CD4-positive, CD25-positive, alpha-beta regulatory T cell (primary cell): ENCODE measurements around the gene SAMD4B. TPM values are rescaled to one million over a fixed set of nuclear protein-coding genes. Genes with fewer than 3 reads are reported as not detected.

ENCODE experiments used
- ATAC-seq, 2 donors: fragments of 150-1000 bp; cut with Tn5 transposase; one replicate each; pipeline ENCODE4 v1.10.0; 2021; ENCODE audit warnings: low read depth in 2 of 2, moderate number of reproducible peaks in 2 of 2, moderate library complexity in 1 of 2
- DNase-seq, 3 donors: peaks; one replicate each; pipeline versions ENCODE4 v3.0.0 to v3.0.0-alpha.2; 2012 to 2022; ENCODE audit warnings: mixed read lengths in 1 of 3
- H3K27ac ChIP-seq: one replicate; pipeline ENCODE4 v1.7.0; 2013; ENCODE audit warnings: mild to moderate bottlenecking, low read length; ENCODE audit not compliant: insufficient read depth, poor library complexity, severe bottlenecking
- H3K27me3 ChIP-seq: one replicate; pipeline ENCODE4 v1.7.0; 2013; ENCODE audit warnings: low read length; ENCODE audit not compliant: control insufficient read depth, insufficient read depth
- H3K36me3 ChIP-seq: one replicate; pipeline ENCODE4 v1.7.0; 2013; ENCODE audit warnings: mild to moderate bottlenecking, low read length, moderate library complexity; ENCODE audit not compliant: control insufficient read depth, insufficient read depth
- H3K4me1 ChIP-seq: 2 replicates; pipeline ENCODE4 v1.7.0; 2013; ENCODE audit warnings: mild to moderate bottlenecking, low read length; ENCODE audit not compliant: insufficient read depth, control insufficient read depth, poor library complexity, severe bottlenecking
- H3K4me3 ChIP-seq: one replicate; pipeline ENCODE4 v1.7.0; 2013; ENCODE audit warnings: low read depth, mild to moderate bottlenecking, low read length, moderate library complexity
- H3K9me3 ChIP-seq, 2 experiments: 1 replicate in 1 of 2; 2 replicates in 1 of 2; pipeline ENCODE4 v1.7.0; 2013; ENCODE audit warnings: low read length in 2 of 2, mild to moderate bottlenecking in 1 of 2, moderate library complexity in 1 of 2; ENCODE audit not compliant: control insufficient read depth in 2 of 2
- H3K27ac Mint-ChIP-seq, 3 donors: one replicate each; pipeline ENCODE4 v1.8.0; 2020 to 2022; ENCODE audit warnings: mild to moderate bottlenecking in 3 of 3, mixed read lengths in 3 of 3, moderate library complexity in 2 of 3
- H3K27me3 Mint-ChIP-seq: one replicate; pipeline ENCODE4 v1.8.0; 2022; ENCODE audit warnings: mild to moderate bottlenecking, mixed read lengths
- H3K36me3 Mint-ChIP-seq: one replicate; pipeline ENCODE4 v1.8.0; 2020; ENCODE audit warnings: mixed read lengths
- H3K4me1 Mint-ChIP-seq, 4 donors: one replicate each; pipeline ENCODE4 v1.8.0; 2020 to 2022; ENCODE audit warnings: mixed read lengths in 4 of 4, mild to moderate bottlenecking in 1 of 4
- H3K4me3 Mint-ChIP-seq, 4 donors: one replicate each; pipeline ENCODE4 v1.8.0; 2020 to 2022; ENCODE audit warnings: mild to moderate bottlenecking in 4 of 4, mixed read lengths in 4 of 4, moderate library complexity in 3 of 4
- H3K9me3 Mint-ChIP-seq, 7 donors: one replicate each; pipeline ENCODE4 v1.8.0; 2020 to 2022; ENCODE audit warnings: mixed read lengths in 7 of 7, mild to moderate bottlenecking in 3 of 7, moderate library complexity in 2 of 7
- polyA plus RNA-seq, 4 donors: library from polyadenylated mRNA; unstranded; fragments of 300-500 nt; fragmentation: Illumina TruSeq; gene quantifications; one replicate each; pipeline ENCODE4 v1.2.3, GENCODE V29; 2021
- total RNA-seq: library from RNA; stranded (reverse); gene quantifications from one replicate; pipeline ENCODE4 v1.2.3, GENCODE V29; 2022

The SAMD4B gene
- total and polyA plus RNA-seq, 5 donors from 2014 or later, result 5.7 to 78.9 (median 7.1) TPM

DNA sequence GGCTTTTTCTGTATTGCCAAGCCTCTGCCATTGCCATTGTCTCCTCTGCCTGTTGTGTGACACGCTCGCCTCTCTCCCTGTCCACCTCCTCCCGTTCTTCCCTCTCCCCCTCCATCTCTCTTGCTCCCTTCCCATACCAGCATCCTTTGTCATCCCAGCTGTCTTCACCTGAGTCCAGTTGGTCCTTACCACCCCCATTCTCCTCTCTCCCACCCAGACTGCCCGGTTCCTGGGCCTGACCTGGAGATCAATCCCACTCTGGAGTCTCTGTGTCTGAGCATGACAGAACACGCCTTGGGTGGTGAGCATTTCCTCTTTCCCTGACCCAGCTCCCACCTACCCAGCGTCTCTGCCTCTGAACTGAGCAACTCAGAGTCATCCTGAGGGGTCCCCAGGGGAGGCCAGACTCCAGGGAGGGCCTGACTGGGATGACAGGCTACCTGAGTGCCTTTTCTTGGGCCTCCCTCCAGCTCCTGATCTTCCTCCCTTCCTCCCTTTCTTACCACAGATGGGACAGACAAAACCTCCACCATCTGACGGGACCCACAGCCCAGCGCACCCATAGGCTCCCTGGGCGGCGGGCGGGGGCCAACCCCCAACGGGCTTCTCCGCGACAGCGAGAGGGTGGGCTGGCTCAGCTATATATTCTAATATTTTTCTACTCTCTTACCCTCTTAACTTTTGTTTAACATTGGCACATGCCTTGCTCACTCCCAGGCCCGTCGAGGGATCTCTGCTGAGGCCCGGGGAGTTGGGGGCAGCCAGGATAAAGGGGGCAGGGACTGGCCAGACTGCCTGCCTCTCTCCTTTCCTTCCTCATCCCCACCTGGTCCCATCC is 41.0 kb downstream of the SAMD4B start:
- peaks cover 74% of the 10 kb centered on the region for H3K36me3 ChIP-seq

GRCh38 chr19:39384839-39385568 is 42.8 kb downstream of the SAMD4B start:
- H3K27ac ChIP-seq, result no peak overlapping the region
- Mint-ChIP-seq H3K9me3 (no peaks in the 10 kb centered on the region), H3K36me3 (peaks cover 46% of the 10 kb centered on the region), H3K27me3 (no peaks in the 10 kb centered on the region), H3K4me3 (peak overlapping the region in 1 of 4 donors; percentile 49), H3K4me1 (peaks cover 0 to 10% (median 5%) of the 10 kb centered on the region in 4 donors), H3K27ac (peak overlapping the region in 2 of 3 donors; percentile 67 to 74)
- peaks cover 69% of the 10 kb centered on the region for H3K36me3 ChIP-seq
- no peaks in the 10 kb centered on the region for H3K9me3 ChIP-seq
- H3K4me1 ChIP-seq, result peaks cover 5% of the 10 kb centered on the region
- ATAC-seq (peak in 1 of 2 donors; percentile 11), DNase-seq (no peak)
- no peak overlapping the region for H3K4me3 ChIP-seq
- no peaks in the 10 kb centered on the region for H3K27me3 ChIP-seq

More for the DNA sequence above, 41.0 kb downstream of the SAMD4B start:
- ATAC-seq (no peak), DNase-seq (no peak)
- Mint-ChIP-seq H3K27me3 (no peaks in the 10 kb centered on the region), H3K9me3 (no peaks in the 10 kb centered on the region), H3K4me3 (no peak overlapping the region), H3K36me3 (peaks cover 44% of the 10 kb centered on the region), H3K4me1 (peaks cover 0 to 6% (median under 1%) of the 10 kb centered on the region in 4 donors), H3K27ac (peak overlapping the region in 2 of 3 donors; percentile 65 to 86)
- Histone ChIP-seq H3K4me3 (no peak overlapping the region), H3K4me1 (no peaks in the 10 kb centered on the region), H3K9me3 (no peaks in the 10 kb centered on the region), H3K27ac (no peak overlapping the region), H3K27me3 (no peaks in the 10 kb centered on the region)

DNA sequence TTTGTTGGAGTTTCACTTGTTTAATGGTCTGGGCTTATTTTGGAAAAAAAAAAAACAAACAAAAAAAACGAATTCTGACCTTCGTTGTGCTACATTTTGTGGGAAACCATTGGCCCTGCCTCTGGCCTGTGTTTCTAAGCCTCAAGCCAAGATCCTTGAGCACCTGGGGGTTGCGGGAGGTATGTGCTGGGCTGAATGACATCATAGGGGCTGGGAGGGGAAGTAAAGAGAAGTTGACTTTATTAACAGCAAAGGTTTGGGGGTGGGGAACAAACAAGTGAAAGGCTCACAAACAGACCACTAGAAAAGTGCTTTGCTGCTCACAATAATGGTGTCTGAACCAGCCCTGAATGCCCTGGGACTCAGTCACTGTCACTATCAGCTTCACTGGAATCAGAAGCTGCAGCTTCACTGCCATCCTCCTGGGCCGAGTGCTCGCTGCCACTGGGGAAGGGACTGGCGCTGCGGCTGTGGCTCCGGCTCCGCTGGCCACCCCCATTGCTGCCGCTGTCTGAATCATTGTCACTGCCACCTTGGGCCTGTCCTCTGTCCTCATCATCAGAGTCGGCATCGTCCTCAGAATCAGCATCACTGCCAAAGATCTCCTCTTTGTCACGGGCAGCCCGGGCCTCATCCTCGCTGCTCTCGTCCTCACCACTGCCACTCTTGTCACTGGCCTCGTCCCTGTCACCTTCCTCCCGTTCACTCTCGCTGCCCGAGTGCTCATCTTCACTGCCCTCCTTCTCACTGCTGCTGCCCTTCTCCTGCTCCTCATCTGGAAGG is 43.6 kb downstream of the SAMD4B start:
- DNase-seq (no peak), ATAC-seq (no peak)
- Histone ChIP-seq H3K36me3 (peaks cover 62% of the 10 kb centered on the region), H3K9me3 (no peaks in the 10 kb centered on the region), H3K4me3 (no peak overlapping the region), H3K4me1 (peaks cover 10% of the 10 kb centered on the region), H3K27me3 (no peaks in the 10 kb centered on the region), H3K27ac (no peak overlapping the region)
- Mint-ChIP-seq H3K4me3 (peak overlapping the region in 2 of 4 donors; percentile 41 to 58), H3K27ac (peak overlapping the region in 2 of 3 donors; percentile 74 to 86), H3K4me1 (peaks cover 0 to 16% (median 10%) of the 10 kb centered on the region in 4 donors), H3K36me3 (peaks cover 44% of the 10 kb centered on the region), H3K9me3 (no peaks in the 10 kb centered on the region), H3K27me3 (no peaks in the 10 kb centered on the region)

DNA sequence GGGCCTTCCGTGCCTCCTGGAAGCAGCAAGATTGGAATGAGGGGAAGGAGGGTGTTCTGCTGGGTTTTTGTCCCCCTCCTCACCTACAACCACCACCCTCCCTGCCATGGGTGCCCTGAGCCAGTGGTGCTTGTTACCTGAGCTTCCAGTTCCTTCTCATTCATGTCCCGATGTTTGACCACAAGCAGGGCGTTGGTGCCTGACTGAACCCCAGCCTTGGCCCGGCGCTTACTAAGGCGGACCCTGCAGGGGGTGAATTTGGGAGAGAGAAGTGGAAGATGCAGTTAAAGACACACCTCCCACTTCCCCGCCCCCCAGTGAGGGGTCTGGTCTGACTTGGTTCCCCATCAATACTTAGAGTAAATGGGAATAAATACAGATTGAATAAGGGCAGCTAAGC is 44.3 kb downstream of the SAMD4B start:
- H3K36me3 ChIP-seq, result peaks cover 54% of the 10 kb centered on the region

GRCh38 chr19:39388657-39389056 is 46.4 kb downstream of the SAMD4B start:
- ATAC-seq (no peak), DNase-seq (no peak)
- H3K4me1 ChIP-seq, result peaks cover 22% of the 10 kb centered on the region
- no peaks in the 10 kb centered on the region for H3K27me3 ChIP-seq
- peak overlapping the region; percentile 99 for H3K27ac ChIP-seq
- H3K4me3 ChIP-seq, result no peak overlapping the region
- peak overlapping the region; percentile 61 to 100 (median 99) for H3K27ac Mint-ChIP-seq
- H3K4me3 Mint-ChIP-seq, result peak overlapping the region in 3 of 4 donors; percentile 56 to 59 (median 57)
- H3K4me1 Mint-ChIP-seq, result peaks cover 0 to 29% (median 20%) of the 10 kb centered on the region in 4 donors
- H3K9me3 Mint-ChIP-seq, result no peaks in the 10 kb centered on the region
- H3K36me3 Mint-ChIP-seq, result peaks cover 39% of the 10 kb centered on the region
- H3K27me3 Mint-ChIP-seq, result no peaks in the 10 kb centered on the region
- H3K9me3 ChIP-seq, result no peaks in the 10 kb centered on the region
- peaks cover 45% of the 10 kb centered on the region for H3K36me3 ChIP-seq

More for the DNA sequence above, 44.3 kb downstream of the SAMD4B start:
- DNase-seq (no peak), ATAC-seq (no peak)
- H3K36me3 Mint-ChIP-seq, result peaks cover 41% of the 10 kb centered on the region
- H3K4me3 ChIP-seq, result no peak overlapping the region
- no peaks in the 10 kb centered on the region for H3K9me3 Mint-ChIP-seq
- H3K27me3 ChIP-seq, result no peaks in the 10 kb centered on the region
- peak overlapping the region in 1 of 4 donors; percentile 55 for H3K4me3 Mint-ChIP-seq
- H3K27ac Mint-ChIP-seq, result peak overlapping the region in 2 of 3 donors; percentile 77 to 86
- H3K27ac ChIP-seq, result no peak overlapping the region
- H3K4me1 Mint-ChIP-seq, result peaks cover 0 to 18% (median 14%) of the 10 kb centered on the region in 4 donors
- no peaks in the 10 kb centered on the region for H3K27me3 Mint-ChIP-seq
- H3K9me3 ChIP-seq, result no peaks in the 10 kb centered on the region
- peaks cover 12% of the 10 kb centered on the region for H3K4me1 ChIP-seq

DNA sequence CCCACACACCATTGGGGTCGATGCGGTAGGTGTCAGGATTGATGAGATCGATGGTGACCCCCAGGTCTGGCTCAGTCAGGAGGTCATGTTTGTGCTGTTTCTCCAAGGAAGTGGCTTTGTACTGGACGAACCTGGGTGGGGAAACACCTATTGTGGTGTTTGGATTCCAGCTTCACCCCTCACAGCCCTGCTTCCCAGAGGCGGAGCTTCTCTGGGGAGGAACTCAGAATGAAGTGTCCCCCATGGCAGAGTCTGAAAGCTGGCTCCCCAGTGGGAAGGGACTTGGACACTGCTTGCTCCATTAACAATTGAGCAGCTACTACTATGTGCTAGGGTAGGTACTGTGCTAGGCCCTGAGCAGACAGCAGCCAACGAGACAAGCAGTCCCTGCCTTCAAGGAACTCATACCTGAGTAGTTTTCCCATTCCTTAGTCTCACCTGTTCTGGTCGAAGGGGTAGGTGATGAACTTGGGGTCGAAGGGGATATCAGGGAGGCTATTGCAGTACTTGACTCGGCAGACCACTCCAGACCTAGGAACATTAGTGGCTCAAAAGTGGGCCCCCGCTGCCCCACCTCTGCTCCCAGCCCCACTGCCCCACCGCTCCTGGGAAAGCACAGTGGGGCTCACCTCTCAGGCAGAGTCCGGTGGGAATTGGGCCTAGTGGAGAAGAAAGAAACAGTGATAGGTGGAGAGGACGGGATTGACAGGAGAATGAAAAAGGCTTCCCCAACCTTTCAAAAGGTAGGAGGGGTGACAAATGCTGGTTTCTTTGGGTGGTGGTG is 47.6 kb downstream of the SAMD4B start:
- H3K27me3 Mint-ChIP-seq, result no peaks in the 10 kb centered on the region
- H3K4me3 Mint-ChIP-seq, result peak overlapping the region; percentile 89 to 98 (median 98)
- no peaks in the 10 kb centered on the region for H3K9me3 Mint-ChIP-seq
- no peak for DNase-seq
- Histone ChIP-seq H3K36me3 (peaks cover 52% of the 10 kb centered on the region), H3K27ac (peak overlapping the region; percentile 99), H3K9me3 (no peaks in the 10 kb centered on the region), H3K4me3 (peak overlapping the region; percentile 91), H3K27me3 (no peaks in the 10 kb centered on the region), H3K4me1 (peaks cover 22% of the 10 kb centered on the region)
- H3K4me1 Mint-ChIP-seq, result peaks cover 0 to 32% (median 21%) of the 10 kb centered on the region in 4 donors
- no peak for ATAC-seq
- H3K36me3 Mint-ChIP-seq, result peaks cover 43% of the 10 kb centered on the region
- peak overlapping the region; percentile 98 to 100 (median 99) for H3K27ac Mint-ChIP-seq

- DNase-seq, result peak in 2 of 3 donors; percentile 81 to 84
- peaks cover 47% of the 10 kb centered on the region for H3K36me3 Mint-ChIP-seq
- ATAC-seq, result no peak
Measured at GRCh38 chr19:39390451-39390750, 48.2 kb downstream of the SAMD4B start.

More at GRCh38 chr19:39390451-39390750, 48.2 kb downstream of the SAMD4B start:
- Mint-ChIP-seq H3K4me1 (peaks cover 0 to 37% (median 23%) of the 10 kb centered on the region in 4 donors), H3K27ac (peak overlapping the region; percentile 98 to 100 (median 99)), H3K9me3 (no peaks in the 10 kb centered on the region), H3K4me3 (peak overlapping the region; percentile 89 to 98 (median 98)), H3K27me3 (no peaks in the 10 kb centered on the region)
- H3K4me1 ChIP-seq, result peaks cover 22% of the 10 kb centered on the region
- no peaks in the 10 kb centered on the region for H3K27me3 ChIP-seq
- peak overlapping the region; percentile 91 for H3K4me3 ChIP-seq
- peak overlapping the region; percentile 99 for H3K27ac ChIP-seq
- H3K9me3 ChIP-seq, result no peaks in the 10 kb centered on the region
- H3K36me3 ChIP-seq, result peaks cover 56% of the 10 kb centered on the region
